Brain microvascular endothelial cell (primary cell): ENCODE data around the gene MRAS.
"Not testable (repeated sequence)": the region's sequence is repeated elsewhere in the genome, so short reads cannot be mapped to it uniquely, and the experiment has no call there.

Source experiments
- DNase-seq: peaks from one replicate; pipeline ENCODE4 v3.0.0-alpha.2; 2020
- H3K27ac ChIP-seq: fragments of 250-450 bp; sonication (Bioruptor Pico); 2 replicates; pipeline ENCODE4 v1.5.1; 2020; ENCODE audit warnings: mild to moderate bottlenecking, moderate library complexity
- H3K27me3 ChIP-seq: fragments of 250-450 bp; sonication (Bioruptor Pico); replicated peaks from 2 replicates; pipeline ENCODE4 v1.5.1; 2020; ENCODE audit warnings: mild to moderate bottlenecking
- H3K36me3 ChIP-seq: fragments of 250-450 bp; sonication (Bioruptor Pico); replicated peaks from 2 replicates; pipeline ENCODE4 v1.5.1; 2020; ENCODE audit warnings: mild to moderate bottlenecking
- H3K4me3 ChIP-seq: 2 replicates; pipeline ENCODE4 v1.5.1; 2011; ENCODE audit warnings: low read depth, mild to moderate bottlenecking, control low read depth, low read length, moderate library complexity
- in situ Hi-C: cut with HindIII; loops from 2 replicates; pipeline ENCODE4 v1.10.0; 2017; ENCODE audit warnings: low sequenced_read_pairs, low pct_ligation_motif_present
- TF ChIP-seq, protein P1 (sequence below): IDR thresholded peaks from 2 replicates; pipeline ENCODE4 v1.5.1; 2011; ENCODE audit warnings: low read depth, mild to moderate bottlenecking, moderate library complexity, low read length, control low read depth, inconsistent platforms; ENCODE audit errors: missing control alignments

Gene MRAS

DNA sequence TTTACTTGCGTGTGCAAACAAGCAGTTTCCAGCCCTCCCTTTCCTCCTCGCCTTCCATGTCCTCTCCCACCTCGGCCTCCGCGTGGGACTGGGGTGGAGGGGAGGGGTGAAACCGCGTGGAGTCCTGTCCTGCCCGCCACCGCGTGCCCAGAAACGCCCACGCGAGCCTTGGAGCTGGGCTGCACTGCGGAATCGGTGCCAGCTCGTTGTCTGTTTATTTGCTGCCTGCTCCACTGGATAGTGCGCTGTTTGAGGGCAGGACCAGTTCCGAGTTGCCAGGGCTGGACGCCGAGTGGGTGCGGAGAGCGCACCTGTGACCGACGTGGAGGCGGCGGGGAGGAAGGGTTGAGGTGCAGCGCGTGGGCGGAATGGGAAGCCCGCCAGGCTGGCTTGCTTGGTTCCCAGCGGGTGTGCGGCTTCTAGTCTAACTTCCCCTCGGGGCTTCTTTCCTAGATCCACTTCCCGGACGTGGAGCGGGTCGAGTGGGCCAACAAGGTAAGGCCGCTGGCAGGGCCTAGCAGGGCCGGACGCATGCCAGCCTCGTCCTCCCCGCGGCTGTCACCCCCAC lies 103.3 kb downstream of the MRAS start:
- TF ChIP-seq, protein P1, sequence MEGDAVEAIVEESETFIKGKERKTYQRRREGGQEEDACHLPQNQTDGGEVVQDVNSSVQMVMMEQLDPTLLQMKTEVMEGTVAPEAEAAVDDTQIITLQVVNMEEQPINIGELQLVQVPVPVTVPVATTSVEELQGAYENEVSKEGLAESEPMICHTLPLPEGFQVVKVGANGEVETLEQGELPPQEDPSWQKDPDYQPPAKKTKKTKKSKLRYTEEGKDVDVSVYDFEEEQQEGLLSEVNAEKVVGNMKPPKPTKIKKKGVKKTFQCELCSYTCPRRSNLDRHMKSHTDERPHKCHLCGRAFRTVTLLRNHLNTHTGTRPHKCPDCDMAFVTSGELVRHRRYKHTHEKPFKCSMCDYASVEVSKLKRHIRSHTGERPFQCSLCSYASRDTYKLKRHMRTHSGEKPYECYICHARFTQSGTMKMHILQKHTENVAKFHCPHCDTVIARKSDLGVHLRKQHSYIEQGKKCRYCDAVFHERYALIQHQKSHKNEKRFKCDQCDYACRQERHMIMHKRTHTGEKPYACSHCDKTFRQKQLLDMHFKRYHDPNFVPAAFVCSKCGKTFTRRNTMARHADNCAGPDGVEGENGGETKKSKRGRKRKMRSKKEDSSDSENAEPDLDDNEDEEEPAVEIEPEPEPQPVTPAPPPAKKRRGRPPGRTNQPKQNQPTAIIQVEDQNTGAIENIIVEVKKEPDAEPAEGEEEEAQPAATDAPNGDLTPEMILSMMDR: no peak
- H3K27me3 ChIP-seq: no peaks in the 10 kb centered on the region
- no peak overlapping the region for H3K27ac ChIP-seq
- in situ Hi-C loops: no loop called here
- H3K36me3 ChIP-seq: no peaks in the 10 kb centered on the region
- H3K4me3 ChIP-seq: no peak overlapping the region
- DNase-seq: no peak

DNA sequence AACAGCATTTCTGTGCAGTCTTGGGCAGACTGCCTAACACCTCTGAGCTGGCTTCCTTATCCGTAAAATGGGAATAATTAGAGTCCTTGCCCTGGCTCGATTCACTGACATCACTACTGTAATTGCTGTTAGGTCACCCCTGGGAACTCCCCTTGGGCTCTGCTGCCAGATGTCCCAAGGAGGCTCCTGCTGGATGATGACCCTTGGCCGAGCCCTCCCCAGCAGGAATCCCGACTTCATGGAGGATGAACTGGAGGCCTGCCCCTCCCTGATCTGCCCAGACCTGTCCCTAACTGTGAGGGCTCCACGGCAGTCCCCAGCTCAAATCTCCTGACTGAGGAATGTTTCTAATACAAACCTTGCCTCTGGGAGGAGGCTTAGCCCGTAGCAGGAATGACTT lies 104.1 kb downstream of the MRAS start:
- Histone ChIP-seq H3K27ac (no peak overlapping the region), H3K4me3 (no peak overlapping the region), H3K36me3 (no peaks in the 10 kb centered on the region), H3K27me3 (no peaks in the 10 kb centered on the region)
- in situ Hi-C loops: no loop called here
- TF ChIP-seq, protein P1: no peak
- DNase-seq: no peak

DNA sequence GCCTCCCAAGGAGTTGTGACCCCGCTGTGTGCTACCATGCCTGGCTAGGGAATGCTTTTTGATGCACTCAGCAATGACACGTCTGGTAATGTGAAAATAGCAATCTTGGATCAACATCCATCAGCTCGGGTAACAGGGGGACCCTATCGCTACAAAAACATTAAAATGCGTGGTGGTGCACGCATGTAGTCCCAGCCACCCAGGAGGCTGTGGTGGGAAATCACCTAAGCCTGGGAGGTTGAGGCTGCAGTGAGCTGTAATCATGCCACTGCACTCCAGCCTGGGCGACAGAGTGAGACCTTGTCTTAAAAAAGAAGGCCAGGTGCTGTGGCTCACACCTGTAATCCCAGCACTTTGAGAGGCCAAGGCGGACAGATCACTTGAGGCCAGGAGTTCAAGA lies 105.6 kb downstream of the MRAS start:
- H3K27me3 ChIP-seq, H3K4me3 ChIP-seq, H3K27ac ChIP-seq, H3K36me3 ChIP-seq, in situ Hi-C loops, DNase-seq: not testable (repeated sequence)
